Erythroblast (primary cell): Measurements from ENCODE around the gene MRPL27.

Experiments
- GATA1 ChIP-seq: IDR thresholded peaks from 2 replicates; pipeline ENCODE4 v1.6.1; 2011; ENCODE audit warnings: low read depth, mild to moderate bottlenecking, control low read depth, low read length, moderate library complexity
- POLR2A ChIP-seq: IDR thresholded peaks from 2 replicates; pipeline ENCODE4 v1.6.1; 2011; ENCODE audit warnings: mild to moderate bottlenecking, low read length

DNA sequence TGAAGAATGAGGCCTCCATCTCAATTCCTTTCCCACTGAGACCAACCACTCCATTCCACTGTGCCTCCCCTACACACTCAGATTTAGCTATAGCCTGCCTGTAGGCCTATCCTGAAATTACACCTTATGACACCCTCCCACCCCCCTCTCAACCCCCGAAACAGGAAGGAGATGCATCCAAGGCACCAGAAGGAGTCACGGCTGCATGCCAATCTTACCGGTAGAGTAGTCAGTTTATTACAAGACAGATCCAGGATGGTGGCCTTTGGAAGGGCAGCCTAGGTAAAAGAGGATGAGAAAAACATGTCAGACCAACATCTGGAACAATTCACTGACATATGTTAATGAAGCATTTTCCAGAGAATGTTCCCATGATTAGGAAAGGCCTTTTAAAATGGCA, 21.7 kb upstream of the MRPL27 start:
- TF ChIP-seq POLR2A (no peak), GATA1 (no peak)
